Tibial nerve (tissue), 4 donors: Measurements from ENCODE around the gene IQGAP2. TPM values are rescaled to one million over a fixed set of nuclear protein-coding genes. Genes with fewer than 3 reads are reported as not detected.

Experiments
- DNase-seq, 2 donors: peaks; one replicate each; pipeline ENCODE4 v3.0.0-alpha.2; 2019; ENCODE audit warnings: low spot score in 2 of 2
- H3K27ac ChIP-seq, 4 donors: fragments of 200-600 bp; sonication (generic) in 3 of 4; one replicate each; pipeline ENCODE4 v1.5.1; 2017 to 2019; ENCODE audit warnings: mild to moderate bottlenecking in 1 of 4
- H3K27me3 ChIP-seq, 2 donors: fragments of 200-600 bp; sonication (generic) in 1 of 2; one replicate each; pipeline versions ENCODE4 v1.5.1 to v1.6.0; 2017 to 2019
- H3K36me3 ChIP-seq, 3 donors: fragments of 200-600 bp; sonication (generic); one replicate each; pipeline ENCODE4 v1.5.1; 2018 to 2019
- H3K4me1 ChIP-seq, 4 donors: fragments of 200-600 bp; sonication (generic) in 3 of 4; one replicate each; pipeline ENCODE4 v1.5.1; 2017 to 2019
- H3K4me3 ChIP-seq, 4 donors: fragments of 200-600 bp; sonication (generic) in 3 of 4; one replicate each; pipeline ENCODE4 v1.5.1; 2017 to 2019; ENCODE audit warnings: mild to moderate bottlenecking in 1 of 4, moderate library complexity in 1 of 4
- H3K9me3 ChIP-seq, 4 donors: fragments of 200-600 bp; sonication (generic) in 3 of 4; one replicate each; pipeline ENCODE4 v1.5.1; 2017 to 2019
- EP300 ChIP-seq, 2 donors: sonication (generic); formaldehyde crosslinking; IDR thresholded peaks; one replicate each; pipeline ENCODE4 v1.6.1; 2017; ENCODE audit warnings: antibody characterized with exemption in 2 of 2, mild to moderate bottlenecking in 1 of 2
- POLR2A ChIP-seq, 2 donors: fragments of 450-650 bp; IDR thresholded peaks; one replicate each; pipeline ENCODE4 v1.6.1; 2017; ENCODE audit warnings: antibody characterized with exemption in 2 of 2, mild to moderate bottlenecking in 2 of 2, moderate library complexity in 2 of 2
- WGBS, 2 donors: methylation state at CpG; one replicate each; pipeline ENCODE4 v1.1.5; 2018; 5-methylcytosine and 5-hydroxymethylcytosine counted together
- small RNA-seq: library from RNA; depleted of rRNA; stranded (forward); fragments of <200 nt; gene quantifications from one replicate; pipeline ENCODE3, GENCODE V24; 2016
- total RNA-seq, 4 donors: library from RNA; depleted of rRNA; stranded (reverse); fragments of >200 nt; gene quantifications; one replicate each; pipeline ENCODE4 v1.1.0, GENCODE V29; 2016
- TF ChIP-seq, protein P1 (sequence below), 5 experiments: fragments of 200-600 bp in 3 of 5; fragments of 450-650 bp in 2 of 5; sonication (generic) in 3 of 5; IDR thresholded peaks; one replicate each; pipeline ENCODE4 v1.5.1; 2016 to 2019; ENCODE audit warnings: antibody characterized with exemption in 5 of 5, mild to moderate bottlenecking in 3 of 5, moderate library complexity in 2 of 5

The IQGAP2 gene
- total RNA-seq, 4 donors from 2014 or later = 42.8 to 58.2 (median 52.3) TPM

DNA sequence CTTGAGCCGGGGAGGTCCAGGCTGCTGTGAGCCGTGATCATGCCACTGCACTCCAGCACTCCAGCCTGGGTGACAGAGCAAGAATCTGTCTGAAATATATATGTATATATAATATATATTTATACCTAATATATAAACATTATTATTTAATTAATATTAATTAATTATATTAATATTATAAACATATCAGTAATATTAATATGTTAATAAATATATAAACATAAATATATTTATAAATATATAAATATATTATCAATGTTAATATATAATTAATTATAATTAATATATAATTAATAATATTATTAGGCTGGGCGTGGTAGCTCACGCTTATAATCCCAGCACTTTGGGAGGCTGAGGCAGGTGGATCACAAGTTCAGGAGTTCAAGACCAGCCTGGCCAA lies 354.0 kb downstream of the IQGAP2 start:
- Histone ChIP-seq H3K27me3 (no peaks in the 10 kb centered on the region), H3K36me3 (no peaks in the 10 kb centered on the region), H3K4me1 (no peaks in the 10 kb centered on the region), H3K9me3 (no peaks in the 10 kb centered on the region), H3K27ac (no peak overlapping the region), H3K4me3 (no peak overlapping the region)
- 94 to 100% methylated on average over 4 of the region's 4 CpGs for WGBS, 2 donors
- TF ChIP-seq, protein P1, sequence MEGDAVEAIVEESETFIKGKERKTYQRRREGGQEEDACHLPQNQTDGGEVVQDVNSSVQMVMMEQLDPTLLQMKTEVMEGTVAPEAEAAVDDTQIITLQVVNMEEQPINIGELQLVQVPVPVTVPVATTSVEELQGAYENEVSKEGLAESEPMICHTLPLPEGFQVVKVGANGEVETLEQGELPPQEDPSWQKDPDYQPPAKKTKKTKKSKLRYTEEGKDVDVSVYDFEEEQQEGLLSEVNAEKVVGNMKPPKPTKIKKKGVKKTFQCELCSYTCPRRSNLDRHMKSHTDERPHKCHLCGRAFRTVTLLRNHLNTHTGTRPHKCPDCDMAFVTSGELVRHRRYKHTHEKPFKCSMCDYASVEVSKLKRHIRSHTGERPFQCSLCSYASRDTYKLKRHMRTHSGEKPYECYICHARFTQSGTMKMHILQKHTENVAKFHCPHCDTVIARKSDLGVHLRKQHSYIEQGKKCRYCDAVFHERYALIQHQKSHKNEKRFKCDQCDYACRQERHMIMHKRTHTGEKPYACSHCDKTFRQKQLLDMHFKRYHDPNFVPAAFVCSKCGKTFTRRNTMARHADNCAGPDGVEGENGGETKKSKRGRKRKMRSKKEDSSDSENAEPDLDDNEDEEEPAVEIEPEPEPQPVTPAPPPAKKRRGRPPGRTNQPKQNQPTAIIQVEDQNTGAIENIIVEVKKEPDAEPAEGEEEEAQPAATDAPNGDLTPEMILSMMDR (IDR thresholded peaks at IDR 0.05) = no peak
- TF ChIP-seq EP300 (IDR thresholded peaks at IDR 0.05) (no peak), POLR2A (IDR thresholded peaks at IDR 0.05) (no peak)
- no peak for DNase-seq

Small RNA genes within 50 kb of the gene (small RNA-seq; reads per million reads assigned to genes)
- gene RF02154 (not detected), gene RF02155 (not detected)

Other genes with a start within 250 kb of the IQGAP2 start
- 1 to 10 TPM in 1 of 4 donors, under 1 TPM in 1, not detected in 2; 0.87 to 2.4 TPM for gene F2RL2, start 220.1 kb downstream of the IQGAP2 start, total RNA-seq